Fibroblast of lung (primary cell): ENCODE results near the gene EYS.

Experiments
- EZH2 ChIP-seq: IDR thresholded peaks from 2 replicates; pipeline ENCODE4 v1.5.1; 2012; ENCODE audit warnings: low read length, control low read depth, mild to moderate bottlenecking; ENCODE audit errors: missing control alignments
- TF ChIP-seq, protein P1 (sequence below), 2 donors: IDR thresholded peaks in 1 of 2; conservative IDR thresholded peaks in 1 of 2; 1 replicate in 1 of 2; 2 replicates in 1 of 2; pipeline ENCODE4 v1.5.1; 2011 to 2012; ENCODE audit warnings: low read length in 2 of 2, control low read depth in 1 of 2, inconsistent platforms in 1 of 2, low read depth in 1 of 2, mild to moderate bottlenecking in 1 of 2

DNA sequence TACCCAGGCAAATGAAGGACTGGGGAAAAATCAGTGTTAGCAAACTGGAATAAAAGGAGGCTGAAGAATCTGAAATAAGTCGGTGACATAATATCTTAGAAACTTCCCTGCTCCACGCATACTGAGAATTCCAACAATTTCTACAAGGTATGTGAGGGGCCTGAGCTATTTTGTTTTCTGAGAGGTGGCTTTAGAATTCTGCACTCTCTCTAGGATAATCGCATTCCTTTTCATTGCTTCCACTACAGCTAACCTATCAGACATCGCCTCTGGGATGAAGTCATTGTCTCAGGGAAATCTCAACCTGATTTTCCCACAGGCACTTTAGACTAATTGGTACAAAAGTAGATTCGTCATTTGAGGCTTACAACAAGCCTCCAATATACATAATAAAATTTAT, 1330.6 kb downstream of the EYS start:
- TF ChIP-seq, protein P1, sequence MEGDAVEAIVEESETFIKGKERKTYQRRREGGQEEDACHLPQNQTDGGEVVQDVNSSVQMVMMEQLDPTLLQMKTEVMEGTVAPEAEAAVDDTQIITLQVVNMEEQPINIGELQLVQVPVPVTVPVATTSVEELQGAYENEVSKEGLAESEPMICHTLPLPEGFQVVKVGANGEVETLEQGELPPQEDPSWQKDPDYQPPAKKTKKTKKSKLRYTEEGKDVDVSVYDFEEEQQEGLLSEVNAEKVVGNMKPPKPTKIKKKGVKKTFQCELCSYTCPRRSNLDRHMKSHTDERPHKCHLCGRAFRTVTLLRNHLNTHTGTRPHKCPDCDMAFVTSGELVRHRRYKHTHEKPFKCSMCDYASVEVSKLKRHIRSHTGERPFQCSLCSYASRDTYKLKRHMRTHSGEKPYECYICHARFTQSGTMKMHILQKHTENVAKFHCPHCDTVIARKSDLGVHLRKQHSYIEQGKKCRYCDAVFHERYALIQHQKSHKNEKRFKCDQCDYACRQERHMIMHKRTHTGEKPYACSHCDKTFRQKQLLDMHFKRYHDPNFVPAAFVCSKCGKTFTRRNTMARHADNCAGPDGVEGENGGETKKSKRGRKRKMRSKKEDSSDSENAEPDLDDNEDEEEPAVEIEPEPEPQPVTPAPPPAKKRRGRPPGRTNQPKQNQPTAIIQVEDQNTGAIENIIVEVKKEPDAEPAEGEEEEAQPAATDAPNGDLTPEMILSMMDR (conservative IDR thresholded peaks at IDR 0.05 in 1 of 2, IDR thresholded peaks at IDR 0.05 in 1 of 2; ENCODE audit: low read depth in 1 of 2, low read length in 2 of 2) = no peak
- TF ChIP-seq EZH2 = no peak
